A549 (cell line): ENCODE data around the gene PPP6R3. TPM values are rescaled to one million over a fixed set of nuclear protein-coding genes. Genes with fewer than 3 reads are reported as not detected.

Experiments
- ATAC-seq, 2 experiments: fragments of 200-7000 bp in 1 of 2; fragments of >200 bp in 1 of 2; cut with Nextera tagmentation in 1 of 2; cut with Tn5 transposase in 1 of 2; 3 replicates each; pipeline versions ENCODE4 v1.8.0 to v1.9.1; 2018 to 2020; ENCODE audit warnings: mild to moderate bottlenecking in 1 of 2, moderate library complexity in 1 of 2
- CTCF ChIA-PET: fragments of 300-600 bp; sonication (Branson Sonifier 250); formaldehyde crosslinking; extraction: SDS; loops from one replicate; lab custom pipeline; 2021; ENCODE audit warnings: antibody characterized with exemption, inconsistent platforms; lab: Yijun Ruan, JAX
- POLR2A ChIA-PET: fragments of 350-600 bp; formaldehyde crosslinking; extraction: SDS; loops from one replicate; lab custom pipeline; 2021; ENCODE audit warnings: antibody characterized with exemption, inconsistent platforms; lab: Yijun Ruan, JAX
- DNase-seq, 2 experiments: peaks; one replicate each; pipeline versions ENCODE4 v3.0.0 to v3.0.0-alpha.2; 2011 to 2016; ENCODE audit warnings: low read depth in 1 of 2, low spot score in 1 of 2
- FAIRE-seq: peaks from 2 replicates; lab custom pipeline; 2011; peaks lifted over from hg19 to GRCh38; lab: Jason Lieb, UNC
- H3K27ac ChIP-seq, 2 experiments: fragments of >200 bp; sonication (Bioruptor Twin); formaldehyde crosslinking; 3 replicates each; pipeline ENCODE4 v1.5.1; 2016 to 2017
- H3K4me1 ChIP-seq: fragments of >200 bp; sonication (Bioruptor Twin); formaldehyde crosslinking; 3 replicates; pipeline ENCODE4 v1.6.1; 2016
- H3K4me2 ChIP-seq: fragments of >200 bp; sonication (Bioruptor Twin); formaldehyde crosslinking; 3 replicates; pipeline ENCODE4 v1.6.1; 2016
- H3K4me3 ChIP-seq: fragments of >200 bp; sonication (Bioruptor Twin); formaldehyde crosslinking; 3 replicates; pipeline ENCODE4 v1.5.1; 2016
- H3K9me3 ChIP-seq: fragments of >200 bp; sonication (Bioruptor Twin); formaldehyde crosslinking; 3 replicates; pipeline ENCODE4 v1.6.1; 2016
- BHLHE40 ChIP-seq: IDR thresholded peaks from 2 replicates; pipeline ENCODE4 v1.6.1; 2012; ENCODE audit warnings: low read depth, low read length, inconsistent platforms
- CBX2 ChIP-seq: fragments of 200-600 bp; sonication (generic); IDR thresholded peaks from 2 replicates; pipeline ENCODE4 v1.6.1; 2016; ENCODE audit warnings: low read depth, mild to moderate bottlenecking, borderline replicate concordance
- CHD2 ChIP-seq: fragments of 150-350 bp; IDR thresholded peaks from 2 replicates; pipeline ENCODE4 v1.6.1; 2014; ENCODE audit warnings: low read length; ENCODE audit not compliant: partially characterized antibody
- CHD4 ChIP-seq: fragments of 200-600 bp; sonication (generic); IDR thresholded peaks from 2 replicates; pipeline ENCODE4 v1.6.1; 2016; ENCODE audit warnings: antibody characterized with exemption, mild to moderate bottlenecking, borderline replicate concordance
- E2F6 ChIP-seq: IDR thresholded peaks from 2 replicates; pipeline ENCODE4 v1.6.1; 2012; ENCODE audit warnings: low read depth, borderline replicate concordance
- EHF ChIP-seq: fragments of 250-450 bp; sonication (Bioruptor Pico); IDR thresholded peaks from 2 replicates; pipeline ENCODE4 v1.5.0; 2020; ENCODE audit warnings: mild to moderate bottlenecking
- ESRRA ChIP-seq: fragments of 150-350 bp; IDR thresholded peaks from 2 replicates; pipeline ENCODE4 v1.6.1; 2014; ENCODE audit warnings: mild to moderate bottlenecking, low read length, borderline replicate concordance
- GATA3 ChIP-seq: IDR thresholded peaks from 2 replicates; pipeline ENCODE4 v1.6.1; 2012; ENCODE audit warnings: borderline replicate concordance
- HES2 ChIP-seq: fragments of >200 bp; sonication (Bioruptor Twin); formaldehyde crosslinking; IDR thresholded peaks from 2 replicates; pipeline ENCODE4 v1.6.1; 2016
- HEYL ChIP-seq: fragments of 250-450 bp; sonication (Bioruptor Pico); IDR thresholded peaks from 2 replicates; pipeline ENCODE4 v1.8.0; 2021; ENCODE audit warnings: mild to moderate bottlenecking, moderate library complexity
- HOXB5 ChIP-seq: fragments of 250-450 bp; sonication (Bioruptor Pico); IDR thresholded peaks from 2 replicates; pipeline ENCODE4 v1.5.0; 2020; ENCODE audit warnings: mild to moderate bottlenecking, moderate library complexity
- JUN ChIP-seq, 2 experiments: fragments of >200 bp; sonication (Bioruptor Twin); formaldehyde crosslinking; IDR thresholded peaks; 2 replicates in 1 of 2; 3 replicates in 1 of 2; pipeline ENCODE4 v1.6.1; 2016 to 2017
- JUNB ChIP-seq: fragments of >200 bp; sonication (Bioruptor Twin); formaldehyde crosslinking; IDR thresholded peaks from 2 replicates; pipeline ENCODE4 v1.6.1; 2016
- NFE2L2 ChIP-seq: fragments of 150-350 bp; conservative IDR thresholded peaks from 2 replicates; pipeline ENCODE4 v1.6.1; 2014; ENCODE audit warnings: low read length
- NPAS2 ChIP-seq: fragments of 250-450 bp; sonication (Bioruptor Pico); IDR thresholded peaks from 2 replicates; pipeline ENCODE4 v1.8.0; 2022; ENCODE audit warnings: mild to moderate bottlenecking, moderate library complexity, borderline replicate concordance
- PHF8 ChIP-seq: fragments of 200-600 bp; sonication (generic); IDR thresholded peaks from 2 replicates; pipeline ENCODE4 v1.6.1; 2016; ENCODE audit warnings: low read depth, mild to moderate bottlenecking, antibody characterized with exemption, moderate library complexity, borderline replicate concordance
- POLR2A ChIP-seq: IDR thresholded peaks from 2 replicates; pipeline ENCODE4 v1.6.1; 2012; ENCODE audit warnings: mild to moderate bottlenecking, low read length
- POLR2AphosphoS2 ChIP-seq: conservative IDR thresholded peaks from 2 replicates; pipeline ENCODE4 v1.6.1; 2012; ENCODE audit warnings: low read length, improper control_type of control experiment, inconsistent platforms
- RAD21 ChIP-seq, 2 experiments: fragments of >200 bp in 1 of 2; sonication (Bioruptor Twin) in 1 of 2; formaldehyde crosslinking in 1 of 2; IDR thresholded peaks in 1 of 2; conservative IDR thresholded peaks in 1 of 2; 2 replicates in 1 of 2; 3 replicates in 1 of 2; pipeline ENCODE4 v1.6.1; 2012 to 2018; ENCODE audit warnings: inconsistent platforms in 1 of 2
- RCOR1 ChIP-seq: fragments of 150-350 bp; IDR thresholded peaks from 2 replicates; pipeline ENCODE4 v1.6.1; 2014; ENCODE audit warnings: antibody characterized with exemption, low read length, low read depth
- RNF2 ChIP-seq: fragments of 200-600 bp; sonication (generic); IDR thresholded peaks from 2 replicates; pipeline ENCODE4 v1.6.1; 2016; ENCODE audit warnings: low read depth, mild to moderate bottlenecking, antibody characterized with exemption, moderate library complexity, borderline replicate concordance
- TP53 ChIP-seq: fragments of 250-450 bp; sonication (Bioruptor Pico); IDR thresholded peaks from 2 replicates; pipeline ENCODE4 v1.5.0; 2021; ENCODE audit warnings: mild to moderate bottlenecking, moderate library complexity
- ZC3H11A ChIP-seq: fragments of 450-650 bp; IDR thresholded peaks from 2 replicates; pipeline ENCODE4 v1.6.1; 2014; ENCODE audit warnings: antibody characterized with exemption, mild to moderate bottlenecking
- ZFP36 ChIP-seq: fragments of 450-650 bp; IDR thresholded peaks from 2 replicates; pipeline ENCODE4 v1.6.1; 2014; ENCODE audit warnings: borderline replicate concordance; ENCODE audit not compliant: partially characterized antibody
- ZNF302 ChIP-seq: fragments of 250-450 bp; sonication (Bioruptor Pico); IDR thresholded peaks from 2 replicates; pipeline ENCODE4 v1.9.0; 2021; ENCODE audit warnings: inconsistent platforms, mild to moderate bottlenecking, moderate library complexity
- WGBS: methylation state at CpG from one replicate; pipeline ENCODE4 v1.1.6; 2017; ENCODE audit errors: missing lambda C conversion rate; 5-methylcytosine and 5-hydroxymethylcytosine counted together
- polyA plus RNA-seq, 4 experiments: library from polyadenylated mRNA; depleted of rRNA in 3 of 4; stranded (reverse); fragments of >200 nt; fragmentation: RNase III in 1 of 4; extraction: RNeasy Plus Mini Kit Qiagen cat#74134 plus additional on column Dnase treatment in 1 of 4; gene quantifications; 2 replicates in 3 of 4; 3 replicates in 1 of 4; pipeline ENCODE4 v1.2.3, GENCODE V29; 2011 to 2017
- TF ChIP-seq, protein P1 (sequence below): IDR thresholded peaks from 2 replicates; pipeline ENCODE4 v1.6.1; 2012
- TF ChIP-seq, protein P2 (sequence below): fragments of 250-450 bp; sonication (Bioruptor Pico); IDR thresholded peaks from 2 replicates; pipeline ENCODE4 v1.5.0; 2021; ENCODE audit warnings: mild to moderate bottlenecking, moderate library complexity, borderline replicate concordance
- TF ChIP-seq, protein P3 (sequence below): fragments of >200 bp; sonication (Bioruptor Twin); formaldehyde crosslinking; IDR thresholded peaks from 3 replicates; pipeline ENCODE4 v1.6.1; 2016
- TF ChIP-seq, protein P4 (sequence below): IDR thresholded peaks from 2 replicates; pipeline ENCODE4 v1.6.1; 2012

Gene PPP6R3
- polyA plus RNA-seq, 2 of the 4 experiments (the other 2 are of a cell fraction) = 69.7 to 114 TPM

- TF ChIP-seq TP53 (CRISPR knock-in tag) = no peak
- no peak for TF ChIP-seq BHLHE40
- no peak for TF ChIP-seq NFE2L2
- DNase-seq (no peak), FAIRE-seq (no peak), ATAC-seq (no peak)
- H3K4me2 ChIP-seq = no peak overlapping the region
- no peak overlapping the region for H3K4me3 ChIP-seq
- 77% methylated on average over 3 of the region's 3 CpGs for WGBS
- CTCF ChIA-PET = no interaction called here
- H3K4me1 ChIP-seq = peaks cover 3% of the 10 kb centered on the region
- H3K9me3 ChIP-seq = no peaks in the 10 kb centered on the region
- POLR2A ChIA-PET = no interaction called here
- H3K27ac ChIP-seq = no peak overlapping the region
Observed at GRCh38 chr11:68551777-68552176, 91.2 kb downstream of the PPP6R3 start.

DNA sequence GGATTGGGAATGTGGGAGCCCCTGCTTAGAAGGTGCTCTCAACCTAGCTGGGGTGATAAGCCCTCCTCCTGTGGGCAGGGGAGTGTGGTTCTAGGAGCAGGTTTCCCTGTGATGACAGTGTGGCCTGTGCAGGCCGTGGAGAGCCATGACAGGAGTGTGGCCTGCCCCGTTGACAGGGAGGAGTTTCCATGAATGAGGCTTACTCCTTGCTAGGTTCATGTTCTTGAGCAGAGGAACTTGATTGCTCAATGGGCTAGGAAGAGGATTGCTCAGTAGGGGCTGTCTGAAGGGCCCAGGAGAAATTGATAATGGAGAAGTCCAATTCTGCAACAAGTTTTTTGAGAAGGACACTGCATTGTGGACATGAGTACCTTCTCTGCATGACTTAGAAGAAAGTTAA is 92.0 kb downstream of the PPP6R3 start:
- H3K4me1 ChIP-seq = no peaks in the 10 kb centered on the region
- CTCF ChIA-PET = no interaction called here
- 86% methylated on average over 2 of the region's 2 CpGs for WGBS
- TF ChIP-seq HEYL (no peak), HOXB5 (CRISPR knock-in tag) (no peak), RAD21 (conservative IDR thresholded peaks at IDR 0.05 in 1 of 2, IDR thresholded peaks at IDR 0.05 in 1 of 2) (no peak), POLR2A (no peak), JUN (IDR thresholded peaks at IDR 0.05) (no peak), RNF2 (no peak), POLR2AphosphoS2 (no peak), NPAS2 (CRISPR knock-in tag) (no peak), CHD2 (no peak), EHF (CRISPR knock-in tag) (no peak), JUNB (no peak), ZC3H11A (no peak)
- TF ChIP-seq, protein P1, sequence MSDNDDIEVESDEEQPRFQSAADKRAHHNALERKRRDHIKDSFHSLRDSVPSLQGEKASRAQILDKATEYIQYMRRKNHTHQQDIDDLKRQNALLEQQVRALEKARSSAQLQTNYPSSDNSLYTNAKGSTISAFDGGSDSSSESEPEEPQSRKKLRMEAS = no peak
- TF ChIP-seq, protein P2, sequence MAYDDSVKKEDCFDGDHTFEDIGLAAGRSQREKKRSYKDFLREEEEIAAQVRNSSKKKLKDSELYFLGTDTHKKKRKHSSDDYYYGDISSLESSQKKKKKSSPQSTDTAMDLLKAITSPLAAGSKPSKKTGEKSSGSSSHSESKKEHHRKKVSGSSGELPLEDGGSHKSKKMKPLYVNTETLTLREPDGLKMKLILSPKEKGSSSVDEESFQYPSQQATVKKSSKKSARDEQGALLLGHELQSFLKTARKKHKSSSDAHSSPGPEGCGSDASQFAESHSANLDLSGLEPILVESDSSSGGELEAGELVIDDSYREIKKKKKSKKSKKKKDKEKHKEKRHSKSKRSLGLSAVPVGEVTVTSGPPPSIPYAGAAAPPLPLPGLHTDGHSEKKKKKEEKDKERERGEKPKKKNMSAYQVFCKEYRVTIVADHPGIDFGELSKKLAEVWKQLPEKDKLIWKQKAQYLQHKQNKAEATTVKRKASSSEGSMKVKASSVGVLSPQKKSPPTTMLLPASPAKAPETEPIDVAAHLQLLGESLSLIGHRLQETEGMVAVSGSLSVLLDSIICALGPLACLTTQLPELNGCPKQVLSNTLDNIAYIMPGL (CRISPR knock-in tag) = no peak
- TF ChIP-seq, all 56 proteins: peak for 0
- Histone ChIP-seq H3K27ac (no peak overlapping the region), H3K4me3 (no peak overlapping the region), H3K4me2 (no peak overlapping the region), H3K9me3 (no peaks in the 10 kb centered on the region)
- POLR2A ChIA-PET = no interaction called here
- no peak for FAIRE-seq
- no peak for DNase-seq
- peak; percentile 27 to 32; a peak in 3 of 6 replicates for ATAC-seq

DNA sequence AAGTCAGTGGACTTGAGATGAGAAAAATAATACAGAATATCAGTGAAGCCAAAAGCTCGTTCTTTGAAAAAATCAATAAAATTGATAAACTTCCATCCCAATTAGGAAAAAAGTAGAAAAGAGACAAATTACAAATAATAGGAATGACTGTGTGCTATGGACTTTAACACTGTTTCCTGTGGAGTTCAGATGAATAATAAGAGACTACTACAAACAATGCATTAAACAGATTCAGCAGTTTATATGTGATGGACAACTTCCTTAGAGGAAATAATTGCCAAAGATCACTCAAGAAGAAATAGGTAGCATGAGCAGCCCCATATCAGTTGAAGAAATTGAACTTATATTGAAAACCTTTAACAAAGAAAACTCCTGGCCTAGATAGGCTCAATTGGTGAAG is 99.7 kb downstream of the PPP6R3 start:
- ChIA-PET POLR2A (no interaction called here), CTCF (no interaction called here)
- Histone ChIP-seq H3K4me1 (no peaks in the 10 kb centered on the region), H3K27ac (no peak overlapping the region), H3K9me3 (no peaks in the 10 kb centered on the region)
- no peak for FAIRE-seq
- no peak for DNase-seq
- TF ChIP-seq GATA3 (no peak), ZFP36 (no peak)
- TF ChIP-seq, protein P3, sequence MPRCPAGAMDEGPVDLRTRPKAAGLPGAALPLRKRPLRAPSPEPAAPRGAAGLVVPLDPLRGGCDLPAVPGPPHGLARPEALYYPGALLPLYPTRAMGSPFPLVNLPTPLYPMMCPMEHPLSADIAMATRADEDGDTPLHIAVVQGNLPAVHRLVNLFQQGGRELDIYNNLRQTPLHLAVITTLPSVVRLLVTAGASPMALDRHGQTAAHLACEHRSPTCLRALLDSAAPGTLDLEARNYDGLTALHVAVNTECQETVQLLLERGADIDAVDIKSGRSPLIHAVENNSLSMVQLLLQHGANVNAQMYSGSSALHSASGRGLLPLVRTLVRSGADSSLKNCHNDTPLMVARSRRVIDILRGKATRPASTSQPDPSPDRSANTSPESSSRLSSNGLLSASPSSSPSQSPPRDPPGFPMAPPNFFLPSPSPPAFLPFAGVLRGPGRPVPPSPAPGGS = no peak
- TF ChIP-seq, all 56 proteins: peak for 0
- no peak overlapping the region for H3K4me3 ChIP-seq
- WGBS = 90% methylated on average over 1 of the region's 1 CpG
- ATAC-seq = no peak
- no peak overlapping the region for H3K4me2 ChIP-seq

DNA sequence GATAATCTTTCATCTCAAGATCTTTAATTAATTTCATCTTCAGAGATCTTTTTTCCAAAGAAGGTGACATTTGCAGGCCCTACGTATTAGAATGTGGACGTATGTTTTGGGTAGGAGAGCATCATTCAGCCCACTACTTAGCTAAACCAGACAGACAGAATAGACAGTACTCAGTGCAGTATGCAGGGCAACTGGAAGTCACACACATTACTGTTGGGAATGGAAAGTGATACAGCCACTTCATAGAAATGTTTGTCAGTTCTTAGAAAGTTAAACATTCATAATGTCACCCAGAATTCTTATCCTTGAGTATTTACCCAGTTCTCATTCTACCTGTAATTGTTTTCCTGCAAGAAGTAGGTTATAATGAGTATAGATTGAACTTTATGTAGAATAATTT is 102.9 kb downstream of the PPP6R3 start:
- no peak for DNase-seq
- ChIA-PET POLR2A (no interaction called here), CTCF (no interaction called here)
- no peaks in the 10 kb centered on the region for H3K9me3 ChIP-seq
- H3K4me2 ChIP-seq = no peak overlapping the region
- ATAC-seq = no peak
- no peak overlapping the region for H3K4me3 ChIP-seq
- no peaks in the 10 kb centered on the region for H3K4me1 ChIP-seq
- no peak for FAIRE-seq
- WGBS = 92% methylated on average over 2 of the region's 2 CpGs
- H3K27ac ChIP-seq = no peak overlapping the region
- TF ChIP-seq, protein P4, sequence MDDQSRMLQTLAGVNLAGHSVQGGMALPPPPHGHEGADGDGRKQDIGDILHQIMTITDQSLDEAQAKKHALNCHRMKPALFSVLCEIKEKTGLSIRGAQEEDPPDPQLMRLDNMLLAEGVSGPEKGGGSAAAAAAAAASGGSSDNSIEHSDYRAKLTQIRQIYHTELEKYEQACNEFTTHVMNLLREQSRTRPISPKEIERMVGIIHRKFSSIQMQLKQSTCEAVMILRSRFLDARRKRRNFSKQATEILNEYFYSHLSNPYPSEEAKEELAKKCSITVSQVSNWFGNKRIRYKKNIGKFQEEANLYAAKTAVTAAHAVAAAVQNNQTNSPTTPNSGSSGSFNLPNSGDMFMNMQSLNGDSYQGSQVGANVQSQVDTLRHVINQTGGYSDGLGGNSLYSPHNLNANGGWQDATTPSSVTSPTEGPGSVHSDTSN = no peak
- TF ChIP-seq E2F6 (no peak), ZNF302 (CRISPR knock-in tag) (no peak), POLR2A (no peak), RCOR1 (no peak), PHF8 (no peak), CBX2 (no peak), ESRRA (no peak), HES2 (no peak), CHD4 (no peak)
